Measurements from ENCODE around the gene POLK. TPM values are rescaled to one million over a fixed set of nuclear protein-coding genes. Genes with fewer than 3 reads are reported as not detected.
A peak's percentile ranks its signal among the peaks of the same experiment; 100 is the strongest.

The POLK gene
- total and polyA plus RNA-seq, 2 of the 4 experiments (the other 2 are of a cell fraction), result 10.4 to 24.4 TPM

GRCh38 chr5:75601567-75601966, 89.9 kb downstream of the POLK start:
- intact Hi-C loops (cut with micrococcal nuclease), result loop anchor here (5.0 to 10.0 kb wide), 2 partner anchors 81 to 367 kb away; partner anchors contain the start of gene ANKRD31
- Histone ChIP-seq H3K9me1 (ENCODE audit: insufficient read depth, low read length) (0 out of 2 replicates have a peak, but pooled peaks cover 6% of the 10 kb centered on the region), H2AFZ (replicated peaks; ENCODE audit: low read length, poor library complexity) (no peak overlapping the region), H3K9ac (ENCODE audit: low read depth, low read length) (no peak overlapping the region; the same call in 1 of the 2 replicates), H3K36me3 (ENCODE audit: control insufficient read depth, insufficient read depth, low read length) (no peaks in the 10 kb centered on the region), H4K8ac (ENCODE audit: low read depth in 2 of 2, low read length in 2 of 2) (peak overlapping the region in 1 of 2 experiments; percentile 7; a peak in 1 of 4 replicates), H2BK5ac (ENCODE audit: low read depth, low read length, poor library complexity, severe bottlenecking) (peak overlapping the region; percentile 91), H4K91ac (ENCODE audit: insufficient read depth, low read depth, low read length) (peak overlapping the region; percentile 40), H4K20me1 (ENCODE audit: insufficient read depth, low read length) (no peaks in the 10 kb centered on the region), H3K4me3 (ENCODE audit: insufficient read depth, low read depth, low read length) (no peak overlapping the region), H2BK20ac (ENCODE audit: low read depth, low read length) (peak overlapping the region; percentile 74; the same call in 1 of the 2 replicates), H3K4me2 (ENCODE audit: low read depth, low read length) (no peak overlapping the region; the same call in 1 of the 2 replicates), H2AK9ac (replicated peaks; ENCODE audit: low read depth, low read length, poor library complexity) (no peak overlapping the region), H3K23ac (ENCODE audit: low read depth, low read length) (peak overlapping the region; percentile 40; the same call in 1 of the 2 replicates), H2AK5ac (ENCODE audit: low read depth, low read length) (peak overlapping the region; percentile 37), H3K27ac (ENCODE audit: insufficient read depth, low read length) (peak overlapping the region; percentile 55), H3K9me3 (ENCODE audit: control insufficient read depth, insufficient read depth, low read length) (no peaks in the 10 kb centered on the region), H3K4me1 (ENCODE audit: control insufficient read depth, insufficient read depth, low read length) (peaks cover 13% of the 10 kb centered on the region), H3K79me1 (ENCODE audit: low read depth in 1 of 2, low read length in 2 of 2) (peaks cover 4 to 15% of the 10 kb centered on the region in 2 experiments; a peak in 2 of 4 replicates), H4K5ac (ENCODE audit: low read depth, low read length) (peak overlapping the region; percentile 67; the same call in 1 of the 2 replicates), H3K4ac (ENCODE audit: low read depth, low read length) (peak overlapping the region; percentile 76), H2BK15ac (ENCODE audit: low read depth, low read length) (no peak overlapping the region), H3K14ac (replicated peaks; ENCODE audit: low read depth, low read length) (peak overlapping the region; percentile 69), H3K56ac (ENCODE audit: extremely low read depth, insufficient read depth, low read length) (no peak overlapping the region; the same call in 1 of the 2 replicates), H2BK120ac (ENCODE audit: low read depth, low read length) (peak overlapping the region; percentile 69), H3K18ac (ENCODE audit: low read depth, low read length) (peak overlapping the region; percentile 73; the same call in 1 of the 2 replicates), H3K27me3 (ENCODE audit: control insufficient read depth, insufficient read depth, low read length) (no peaks in the 10 kb centered on the region)
- ChIA-PET POLR2A (ENCODE audit: unreplicated experiment) (no interaction called here), CTCF (interaction anchor here (0.7 to 1.3 kb wide), 2 partner anchors 20 to 80 kb away, joined by 3 to 4 read pairs; no protein-coding TSS in a partner anchor)
- ATAC-seq (ENCODE audit: low read depth) (peak; percentile 10), DNase-seq (peak; percentile 61)
- in situ Hi-C loops (cut with MboI; ENCODE audit: low sequenced_read_pairs), result no loop called here
- no TSS peak for BruUV-seq (replicated peaks)
- TF ChIP-seq RCOR1 (IDR thresholded peaks at IDR 0.05; ENCODE audit: insufficient replicate concordance, low read length) (no peak), RAD21 (IDR thresholded peaks at IDR 0.05; ENCODE audit: low read length) (no peak), USF2 (IDR thresholded peaks at IDR 0.05; ENCODE audit: low read depth, low read length) (no peak), ELK1 (IDR thresholded peaks at IDR 0.05; ENCODE audit: borderline replicate concordance, low read depth, low read length) (no peak), CTCF (conservative IDR thresholded peaks at IDR 0.05; ENCODE audit: low read depth, low read length) (no peak)
- WGBS, 2 experiments (ENCODE audit: extremely low coverage in 2 of 2, insufficient read length in 1 of 2), result 100% methylated on average over 1 of the region's 1 CpG; no CpG with 5 or more reads in 1 of the 2 experiments
- dilution Hi-C loops (cut with HindIII; ENCODE audit: low sequenced_read_pairs, unreplicated experiment), result no loop called here
